Fibroblast of skin of back (primary cell): ENCODE results near the gene UBE2E1.

Experiments used
- DNase-seq: peaks from one replicate; pipeline ENCODE4 v3.0.0-alpha.2; 2013

Gene UBE2E1

GRCh38 chr3:23920151-23920655 lies 114.4 kb downstream of the UBE2E1 start:
- no peak for DNase-seq

DNA sequence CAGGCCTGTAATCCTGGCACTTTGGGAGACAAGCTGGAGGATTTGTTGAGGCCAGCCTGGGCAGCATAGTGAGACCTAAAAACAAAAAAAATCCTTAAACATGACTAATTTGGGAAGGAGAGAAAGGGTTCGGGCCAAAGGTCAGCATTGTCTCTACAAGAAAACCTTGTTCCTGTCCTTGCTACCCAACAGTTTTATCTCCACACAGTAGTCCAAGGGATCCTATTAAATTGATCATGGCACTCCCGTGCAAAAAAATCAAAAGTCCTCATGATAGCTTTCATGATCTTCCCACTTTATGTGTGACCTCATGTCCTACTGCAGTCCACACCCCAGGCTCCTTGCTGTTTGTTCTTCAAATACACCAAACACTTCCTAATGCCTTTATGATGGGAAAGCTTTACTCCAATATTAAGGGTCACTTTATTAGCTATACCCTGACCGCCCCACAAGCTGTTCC lies 115.3 kb downstream of the UBE2E1 start:
- no peak for DNase-seq

- peak; percentile 87 for DNase-seq
Measured at GRCh38 chr3:23923786-23924185, 118.0 kb downstream of the UBE2E1 start.

GRCh38 chr3:23926246-23926645 lies 120.5 kb downstream of the UBE2E1 start:
- no peak for DNase-seq

- no peak for DNase-seq
Measured at GRCh38 chr3:23926736-23927135, 121.0 kb downstream of the UBE2E1 start.

DNA sequence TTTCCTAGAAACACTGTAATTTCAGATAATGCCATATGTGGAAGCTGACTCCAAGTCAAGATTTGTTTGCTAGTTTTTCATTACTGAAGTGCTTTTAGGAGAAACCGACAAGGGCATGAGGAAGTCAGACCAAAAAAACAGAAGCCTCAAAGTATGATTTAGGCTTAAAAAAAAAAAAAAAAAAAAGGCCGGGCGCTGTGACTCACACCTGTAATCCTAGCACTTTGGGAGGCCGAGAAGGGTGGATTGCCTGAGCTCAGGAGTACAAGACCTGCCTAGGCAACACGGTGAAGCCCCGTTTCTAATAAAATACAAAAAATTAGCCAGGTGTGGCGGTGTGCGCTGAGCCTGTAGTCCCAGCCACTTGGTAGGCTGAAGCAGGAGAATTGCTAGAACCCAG lies 122.8 kb downstream of the UBE2E1 start:
- DNase-seq = no peak

DNA sequence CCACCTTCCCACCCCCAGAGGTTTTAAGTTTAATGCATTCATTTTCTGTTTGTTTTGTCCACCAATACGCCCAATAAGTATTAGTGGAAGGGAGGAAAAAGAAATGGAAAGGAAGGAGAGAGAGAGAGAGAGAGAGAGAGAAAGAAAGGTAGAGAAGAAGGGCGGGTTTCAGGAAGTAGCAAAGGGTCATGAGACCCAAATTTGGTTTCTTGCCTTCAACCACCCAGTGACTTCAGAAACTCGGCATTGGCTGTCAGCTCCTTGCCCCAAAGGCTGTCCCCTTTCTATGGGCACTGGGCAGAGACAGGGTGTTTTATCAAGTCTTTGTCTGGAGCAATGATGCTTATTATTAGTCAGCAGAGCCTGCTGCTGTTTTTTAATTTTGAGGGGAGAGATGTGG lies 125.8 kb downstream of the UBE2E1 start:
- no peak for DNase-seq

- DNase-seq = no peak
Measured at GRCh38 chr3:23932571-23932970, 126.8 kb downstream of the UBE2E1 start.

GRCh38 chr3:23934253-23934652 lies 128.5 kb downstream of the UBE2E1 start:
- no peak for DNase-seq

DNA sequence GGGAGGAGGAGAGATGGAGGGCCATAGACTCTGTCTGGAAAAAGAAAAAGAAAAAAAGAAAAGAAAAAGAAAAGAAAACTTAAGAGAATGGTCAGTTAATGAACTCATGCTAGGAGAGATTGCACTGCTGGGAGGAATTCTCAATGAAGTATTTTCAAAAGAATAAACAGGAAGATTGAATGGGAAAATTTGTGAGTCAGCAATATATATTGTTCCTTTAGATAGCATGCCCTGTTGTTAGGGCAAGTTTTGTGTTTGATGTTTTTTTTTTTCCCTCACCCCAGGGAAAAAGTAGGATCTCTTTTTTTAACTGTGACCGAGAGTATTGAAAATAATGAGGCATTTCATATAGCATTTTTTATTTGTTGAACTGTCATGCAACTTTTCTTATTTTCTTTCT lies 131.5 kb downstream of the UBE2E1 start:
- DNase-seq = no peak

GRCh38 chr3:23938688-23939087 lies 132.9 kb downstream of the UBE2E1 start:
- DNase-seq = no peak

GRCh38 chr3:23940775-23941174 lies 135.0 kb downstream of the UBE2E1 start:
- DNase-seq = no peak
